Dermis lymphatic vessel endothelial cell (primary cell): ENCODE measurements around the gene PANK2. TPM values are rescaled to one million over a fixed set of nuclear protein-coding genes. Genes with fewer than 3 reads are reported as not detected.

Experiments
- total RNA-seq: library from RNA; depleted of rRNA; stranded (reverse); fragments of >200 nt; gene quantifications from 2 replicates; pipeline ENCODE4 v1.2.1, GENCODE V29; 2014

The PANK2 gene
- total RNA-seq, result 36.0 and 37.3 TPM in 2 replicates

GRCh38 chr20:3888622-3889488 is at the start of gene PANK2:
Gene PANK2 (plus strand): TSS chr20:3889387.

GRCh38 chr20:3846740-3847428 is 42.3 kb upstream of the PANK2 start, which contains the start of gene MAVS:
Gene MAVS (plus strand): TSS chr20:3846834. CDS start chr20:3854625, 7,791 bp downstream.

Other genes starting within 250 kb of the PANK2 start
- not detected in 2 replicates for gene GFRA4, start 226.0 kb upstream of the PANK2 start, total RNA-seq
- 0.09 and 0.11 TPM in 2 replicates for gene ADAM33, start 207.4 kb upstream of the PANK2 start, total RNA-seq
- not detected in 2 replicates for gene SIGLEC1, start 176.8 kb upstream of the PANK2 start, total RNA-seq
- 5.9 and 14.2 TPM in 2 replicates for gene HSPA12B, start 156.7 kb upstream of the PANK2 start, total RNA-seq
- gene ADISSP, start 121.6 kb upstream of the PANK2 start, total RNA-seq, result 12.1 and 12.5 TPM in 2 replicates
- gene SPEF1, start 107.9 kb upstream of the PANK2 start, total RNA-seq, result under 0.01 TPM in 1 of 2 replicates, not detected in the other
- 72.8 and 82.2 TPM in 2 replicates for gene CENPB, start 102.6 kb upstream of the PANK2 start, total RNA-seq
- gene CDC25B, start 93.1 kb upstream of the PANK2 start, total RNA-seq, result 18.0 and 24.2 TPM in 2 replicates
- gene AP5S1, start 68.8 kb upstream of the PANK2 start, total RNA-seq, result 15.8 and 19.8 TPM in 2 replicates
- gene MAVS, start 42.6 kb upstream of the PANK2 start, total RNA-seq, result 15.2 and 15.5 TPM in 2 replicates
- gene RNF24, start 126.2 kb downstream of the PANK2 start, total RNA-seq, result 2.7 and 3.6 TPM in 2 replicates